Naive B cell (primary cell): Measurements from ENCODE around the gene OR10H1. TPM values are rescaled to one million over a fixed set of nuclear protein-coding genes. Genes with fewer than 3 reads are reported as not detected.
"Not testable (repeated sequence)": the region's sequence is repeated elsewhere in the genome, so short reads cannot be mapped to it uniquely, and the experiment has no call there.

Experiments
- ATAC-seq, 2 donors: fragments of 150-1000 bp; cut with Tn5 transposase; 2 replicates each; pipeline ENCODE4 v1.10.0; 2021; ENCODE audit warnings: low read depth in 2 of 2, mild to moderate bottlenecking in 2 of 2, moderate library complexity in 2 of 2
- DNase-seq: peaks from one replicate; pipeline ENCODE4 v3.0.0; 2022
- H3K27ac Mint-ChIP-seq, 6 donors: one replicate each; pipeline ENCODE4 v1.8.0; 2020 to 2022; ENCODE audit warnings: mild to moderate bottlenecking in 6 of 6, mixed read lengths in 6 of 6, moderate library complexity in 5 of 6, inconsistent platforms in 2 of 6
- H3K27me3 Mint-ChIP-seq, 3 donors: one replicate each; pipeline ENCODE4 v1.8.0; 2021 to 2022; ENCODE audit warnings: mixed read lengths in 3 of 3, mild to moderate bottlenecking in 1 of 3
- H3K36me3 Mint-ChIP-seq, 2 donors: one replicate each; pipeline ENCODE4 v1.8.0; 2020 to 2022; ENCODE audit warnings: mixed read lengths in 2 of 2, inconsistent platforms in 1 of 2, mild to moderate bottlenecking in 1 of 2
- H3K4me1 Mint-ChIP-seq, 3 donors: one replicate each; pipeline ENCODE4 v1.8.0; 2020 to 2022; ENCODE audit warnings: mixed read lengths in 3 of 3, inconsistent platforms in 1 of 3, mild to moderate bottlenecking in 1 of 3, moderate library complexity in 1 of 3
- H3K4me3 Mint-ChIP-seq, 8 donors: one replicate each; pipeline ENCODE4 v1.8.0; 2020 to 2022; ENCODE audit warnings: mild to moderate bottlenecking in 8 of 8, mixed read lengths in 8 of 8, moderate library complexity in 8 of 8, inconsistent platforms in 2 of 8
- H3K9me3 Mint-ChIP-seq, 7 donors: one replicate each; pipeline ENCODE4 v1.8.0; 2020 to 2022; ENCODE audit warnings: mixed read lengths in 7 of 7, mild to moderate bottlenecking in 5 of 7, inconsistent platforms in 2 of 7, moderate library complexity in 1 of 7
- polyA plus RNA-seq, 6 donors: library from polyadenylated mRNA; unstranded; fragments of 300-500 nt; fragmentation: Illumina TruSeq; gene quantifications; one replicate each; pipeline ENCODE4 v1.2.3, GENCODE V29; 2021; ENCODE audit warnings: low read depth in 6 of 6

OR10H1 gene, protein sequence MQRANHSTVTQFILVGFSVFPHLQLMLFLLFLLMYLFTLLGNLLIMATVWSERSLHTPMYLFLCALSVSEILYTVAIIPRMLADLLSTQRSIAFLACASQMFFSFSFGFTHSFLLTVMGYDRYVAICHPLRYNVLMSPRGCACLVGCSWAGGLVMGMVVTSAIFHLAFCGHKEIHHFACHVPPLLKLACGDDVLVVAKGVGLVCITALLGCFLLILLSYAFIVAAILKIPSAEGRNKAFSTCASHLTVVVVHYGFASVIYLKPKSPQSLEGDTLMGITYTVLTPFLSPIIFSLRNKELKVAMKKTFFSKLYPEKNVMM
- polyA plus RNA-seq = not detected

DNA sequence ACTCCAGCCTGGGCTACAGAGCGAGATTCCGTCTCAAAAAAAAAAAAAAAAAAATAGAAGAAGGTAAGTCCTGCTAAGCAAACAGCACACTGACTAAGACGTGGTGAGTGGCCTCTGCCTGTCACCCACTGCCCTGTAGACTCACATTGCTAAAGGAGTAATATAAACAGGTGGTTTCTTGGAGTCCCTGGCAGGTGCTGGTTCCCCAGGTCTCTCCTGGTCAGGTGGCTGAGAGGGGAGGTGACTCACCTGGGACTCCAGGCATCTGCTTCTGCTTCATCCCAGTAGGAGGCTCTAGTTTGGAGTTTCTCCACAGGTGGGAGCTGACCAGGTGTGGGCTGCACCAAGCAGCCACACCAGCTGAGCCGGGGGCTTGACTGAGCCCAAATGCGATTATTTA, at the start of gene OR10H1:
Gene OR10H1 (minus strand): TSS at position 359 of the 400 bp plus-strand sequence. CDS start 7,627 bp downstream, outside the sequence.
- DNase-seq (no peak), ATAC-seq (no peak)
- H3K9me3 Mint-ChIP-seq = no peaks in the 10 kb centered on the region
- peaks cover 37 to 82% (median 72%) of the 10 kb centered on the region in 3 donors for H3K27me3 Mint-ChIP-seq
- no peaks in the 10 kb centered on the region for H3K36me3 Mint-ChIP-seq
- no peak within 1 kb of the TSS for H3K4me3 Mint-ChIP-seq
- peaks cover 4 to 8% (median 6%) of the 10 kb centered on the region in 3 donors for H3K4me1 Mint-ChIP-seq
- H3K27ac Mint-ChIP-seq = no peak within 1 kb of the TSS

DNA sequence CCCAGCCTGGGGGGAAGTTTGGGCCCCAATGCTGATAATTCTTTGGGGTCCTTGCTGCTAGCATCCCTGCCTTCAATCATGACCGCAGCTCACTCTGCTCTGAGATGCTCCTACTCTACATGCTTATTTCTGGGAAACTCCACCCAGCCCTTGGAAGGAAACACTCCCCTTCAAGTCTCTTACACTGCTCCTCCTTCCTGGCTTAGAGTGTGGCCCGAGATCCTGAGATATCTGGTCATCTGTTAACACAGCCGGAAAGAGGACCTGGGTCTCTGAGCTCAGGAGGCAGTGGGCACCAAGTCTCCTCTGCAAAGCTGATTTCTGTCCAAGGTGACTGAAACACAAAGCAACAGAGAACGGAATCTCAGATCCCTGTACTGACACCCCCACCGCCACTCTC, 49.4 kb upstream of the OR10H1 start:
- DNase-seq (no peak), ATAC-seq (no peak)
- H3K27ac Mint-ChIP-seq = peak overlapping the region in 1 of 6 donors; percentile 36
- no peak overlapping the region for H3K4me3 Mint-ChIP-seq
- H3K36me3 Mint-ChIP-seq = no peaks in the 10 kb centered on the region
- peaks cover 0 to 18% (median 9%) of the 10 kb centered on the region in 3 donors for H3K4me1 Mint-ChIP-seq
- H3K9me3 Mint-ChIP-seq = peaks cover 0 to 1% (median 0%) of the 10 kb centered on the region in 7 donors
- peaks cover 6 to 26% (median 12%) of the 10 kb centered on the region in 3 donors for H3K27me3 Mint-ChIP-seq

- Mint-ChIP-seq H3K27me3 (peaks cover 6 to 18% (median 12%) of the 10 kb centered on the region in 3 donors), H3K9me3 (peaks cover 0 to 1% (median 0%) of the 10 kb centered on the region in 7 donors), H3K27ac (peak overlapping the region in 1 of 6 donors; percentile 44), H3K36me3 (no peaks in the 10 kb centered on the region), H3K4me1 (peaks cover 0 to 10% (median 0%) of the 10 kb centered on the region in 3 donors), H3K4me3 (no peak overlapping the region)
- no peak for DNase-seq
- no peak for ATAC-seq
These were observed 47.8 kb upstream of the OR10H1 start for GRCh38 chr19:15863272-15863671.

DNA sequence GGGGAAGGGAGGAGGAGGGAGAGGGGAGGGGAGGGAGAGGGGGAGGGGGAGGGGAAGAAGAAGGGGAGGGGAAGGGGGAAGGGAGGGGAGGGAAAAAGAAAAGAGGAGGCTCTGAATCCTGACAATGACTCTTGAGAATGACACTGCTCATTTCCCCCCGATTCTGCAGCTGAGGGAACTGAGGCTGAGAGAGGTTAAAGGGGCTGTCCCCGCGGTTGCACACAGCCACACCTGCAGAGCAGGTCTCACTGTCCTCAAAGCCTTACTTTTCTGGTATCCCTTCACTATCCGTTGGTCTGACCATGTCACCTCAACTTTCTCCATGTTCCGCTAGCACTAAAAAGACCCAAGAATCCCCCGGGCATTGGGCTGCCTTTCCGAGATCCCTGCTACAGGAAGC, 47.0 kb upstream of the OR10H1 start:
- H3K4me3 Mint-ChIP-seq = no peak overlapping the region
- DNase-seq (no peak), ATAC-seq (no peak)
- H3K36me3 Mint-ChIP-seq = no peaks in the 10 kb centered on the region
- no peak overlapping the region for H3K27ac Mint-ChIP-seq
- H3K27me3 Mint-ChIP-seq = peaks cover 7 to 18% (median 12%) of the 10 kb centered on the region in 3 donors
- H3K4me1 Mint-ChIP-seq = peaks cover 0 to 10% (median 0%) of the 10 kb centered on the region in 3 donors
- peaks cover 0 to 1% (median 0%) of the 10 kb centered on the region in 7 donors for H3K9me3 Mint-ChIP-seq

GRCh38 chr19:15860522-15860921, 45.1 kb upstream of the OR10H1 start:
- H3K36me3 Mint-ChIP-seq = no peaks in the 10 kb centered on the region
- DNase-seq = no peak

GRCh38 chr19:15859187-15859586, 43.7 kb upstream of the OR10H1 start:
- Mint-ChIP-seq H3K27ac (no peak overlapping the region), H3K36me3 (no peaks in the 10 kb centered on the region), H3K4me3 (no peak overlapping the region), H3K4me1 (no peaks in the 10 kb centered on the region), H3K9me3 (no peaks in the 10 kb centered on the region), H3K27me3 (peaks cover 12 to 21% (median 12%) of the 10 kb centered on the region in 3 donors)
- DNase-seq = no peak
- ATAC-seq = no peak

More at GRCh38 chr19:15860522-15860921, 45.1 kb upstream of the OR10H1 start:
- Mint-ChIP-seq H3K4me1 (peaks cover 0 to 5% (median 0%) of the 10 kb centered on the region in 3 donors), H3K9me3 (no peaks in the 10 kb centered on the region), H3K27ac (peak overlapping the region in 1 of 6 donors; percentile 64), H3K27me3 (peaks cover 13 to 21% (median 18%) of the 10 kb centered on the region in 3 donors), H3K4me3 (no peak overlapping the region)
- ATAC-seq = no peak

DNA sequence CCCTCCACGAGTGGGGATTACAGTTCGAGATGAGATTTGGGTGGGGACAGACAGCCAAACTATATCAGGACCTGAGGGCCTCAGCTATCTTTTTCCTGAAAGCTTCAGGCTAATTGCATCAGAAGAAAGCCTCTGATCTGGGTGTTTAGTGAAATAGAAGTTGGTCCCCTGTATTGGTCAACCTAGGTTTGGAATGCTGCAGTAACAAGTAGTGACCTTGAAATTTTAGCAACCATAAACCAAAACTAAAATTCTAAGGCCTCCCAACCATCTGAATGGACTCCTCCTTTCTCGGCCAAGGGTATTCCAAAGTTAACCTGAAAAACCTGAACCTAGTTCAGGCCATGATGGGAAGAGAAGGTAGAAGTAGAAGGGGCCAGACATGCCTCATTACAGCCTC, 34.9 kb upstream of the OR10H1 start:
- DNase-seq (no peak), ATAC-seq (no peak)
- no peak overlapping the region for H3K27ac Mint-ChIP-seq
- peaks cover 0 to 7% of the 10 kb centered on the region in 2 donors for H3K36me3 Mint-ChIP-seq
- peaks cover 15 to 37% (median 22%) of the 10 kb centered on the region in 3 donors for H3K27me3 Mint-ChIP-seq
- peaks cover 0 to 8% (median 7%) of the 10 kb centered on the region in 7 donors for H3K9me3 Mint-ChIP-seq
- no peaks in the 10 kb centered on the region for H3K4me1 Mint-ChIP-seq
- H3K4me3 Mint-ChIP-seq = no peak overlapping the region

GRCh38 chr19:15846923-15847322, 31.5 kb upstream of the OR10H1 start:
- H3K4me3 Mint-ChIP-seq = no peak overlapping the region
- no peak overlapping the region for H3K27ac Mint-ChIP-seq

DNA sequence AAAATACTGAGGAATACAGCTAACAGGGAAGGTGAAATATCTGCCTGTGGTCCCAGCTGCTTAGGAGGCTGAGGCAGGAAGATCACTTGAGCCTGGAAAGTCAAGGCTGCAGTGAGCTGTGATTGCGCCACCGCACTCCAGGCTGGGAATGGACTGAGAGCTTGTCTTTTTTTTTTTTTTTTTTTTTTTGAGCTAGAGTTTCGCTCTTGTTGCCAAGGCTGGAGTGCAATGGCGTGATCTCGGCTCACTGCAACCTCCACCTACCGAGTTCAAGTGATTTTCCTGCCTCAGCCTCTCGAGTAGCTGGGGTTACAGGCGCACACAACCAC, 28.4 kb upstream of the OR10H1 start:
- not testable (repeated sequence) for H3K27ac Mint-ChIP-seq, H3K4me1 Mint-ChIP-seq, H3K36me3 Mint-ChIP-seq, H3K9me3 Mint-ChIP-seq, ATAC-seq, DNase-seq, H3K4me3 Mint-ChIP-seq
- H3K27me3 Mint-ChIP-seq = peaks cover 30 to 35% (median 33%) of the 10 kb centered on the region in 3 donors

More at GRCh38 chr19:15846923-15847322, 31.5 kb upstream of the OR10H1 start:
- peaks cover 0 to 4% (median 0%) of the 10 kb centered on the region in 7 donors for H3K9me3 Mint-ChIP-seq
- ATAC-seq = no peak
- H3K4me1 Mint-ChIP-seq = no peaks in the 10 kb centered on the region
- peaks cover 29 to 41% (median 29%) of the 10 kb centered on the region in 3 donors for H3K27me3 Mint-ChIP-seq
- DNase-seq = no peak
- H3K36me3 Mint-ChIP-seq = no peaks in the 10 kb centered on the region

DNA sequence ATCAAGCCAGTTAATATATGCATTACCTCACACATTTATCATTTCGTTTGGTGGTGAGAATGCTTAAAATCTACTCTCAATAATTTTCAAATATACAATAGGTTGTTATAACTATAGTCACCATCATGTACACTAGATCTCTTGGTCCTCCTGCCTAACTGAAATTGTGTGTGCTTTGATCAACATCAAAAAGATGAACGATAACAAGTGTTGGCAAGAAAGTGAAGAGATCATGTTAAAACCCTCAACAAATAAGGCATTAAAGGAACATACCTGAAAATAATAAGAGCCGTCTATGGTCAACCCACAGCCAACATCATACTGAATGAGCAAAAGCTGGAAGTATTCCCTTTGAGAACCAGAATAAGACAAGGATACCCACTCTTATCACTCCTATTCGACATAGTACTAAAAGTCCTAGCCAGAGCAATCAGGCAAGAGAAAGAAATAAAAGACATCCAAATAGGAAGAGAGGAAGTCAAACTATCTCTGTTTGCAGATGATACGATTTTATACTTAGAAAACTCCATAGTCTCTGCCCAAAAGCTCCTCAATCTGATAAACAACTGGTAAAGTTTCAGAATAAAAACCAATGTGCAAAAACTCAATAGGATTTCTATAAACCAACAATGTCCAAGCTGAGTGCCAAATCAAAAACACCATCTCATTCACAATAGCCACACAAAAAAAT, 27.9 kb upstream of the OR10H1 start:
- H3K4me1 Mint-ChIP-seq = peaks cover 0 to 2% (median 0%) of the 10 kb centered on the region in 3 donors
- no peaks in the 10 kb centered on the region for H3K36me3 Mint-ChIP-seq
- no peak overlapping the region for H3K4me3 Mint-ChIP-seq
- ATAC-seq (no peak), DNase-seq (no peak)
- H3K27me3 Mint-ChIP-seq = peaks cover 33 to 37% (median 35%) of the 10 kb centered on the region in 3 donors
- H3K27ac Mint-ChIP-seq = peak overlapping the region in 1 of 6 donors; percentile 32
- H3K9me3 Mint-ChIP-seq = no peaks in the 10 kb centered on the region

DNA sequence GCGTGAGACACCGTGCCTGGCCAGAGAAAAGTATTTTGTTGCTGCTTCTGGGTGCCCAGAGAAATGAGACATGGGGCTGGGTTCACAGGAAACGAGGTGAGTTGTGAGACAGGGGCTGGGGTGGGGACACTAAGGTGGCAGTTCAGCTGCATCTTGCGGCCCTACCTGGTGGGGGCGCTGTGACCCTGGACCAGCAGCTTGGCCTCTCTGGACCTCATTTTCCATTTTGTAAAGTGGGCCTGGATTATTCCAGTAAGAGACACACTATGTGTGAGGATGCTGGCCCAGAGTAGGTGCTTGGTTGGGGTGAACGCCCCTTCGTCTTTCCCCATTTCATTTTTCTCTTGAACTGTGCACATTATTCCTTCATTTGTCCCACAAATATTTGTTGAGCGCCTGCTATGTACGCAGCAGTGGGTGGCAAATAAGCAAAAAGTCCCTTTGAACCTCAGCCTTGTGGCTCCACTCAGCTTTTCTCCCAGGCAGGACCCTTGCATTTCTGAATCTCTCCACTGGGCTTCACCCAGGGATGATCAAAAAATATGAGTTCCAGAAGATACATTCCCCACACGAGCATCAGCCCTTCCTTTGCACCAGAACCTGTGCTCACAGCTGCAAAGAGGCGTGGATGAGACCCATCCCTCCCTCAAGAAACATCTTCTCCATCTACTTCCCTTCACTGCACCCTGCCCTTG, 26.6 kb upstream of the OR10H1 start:
- peaks cover 4 to 12% (median 6%) of the 10 kb centered on the region in 3 donors for H3K4me1 Mint-ChIP-seq
- no peak for ATAC-seq

GRCh38 chr19:15840833-15841232, 25.4 kb upstream of the OR10H1 start:
- no peak overlapping the region for H3K4me3 Mint-ChIP-seq
- H3K9me3 Mint-ChIP-seq = no peaks in the 10 kb centered on the region
- DNase-seq = no peak
- H3K27ac Mint-ChIP-seq = no peak overlapping the region
- H3K4me1 Mint-ChIP-seq = peaks cover 9 to 17% (median 12%) of the 10 kb centered on the region in 3 donors
- H3K36me3 Mint-ChIP-seq = no peaks in the 10 kb centered on the region
- H3K27me3 Mint-ChIP-seq = peaks cover 23 to 30% (median 25%) of the 10 kb centered on the region in 3 donors
- ATAC-seq = no peak

More for the DNA sequence above, 26.6 kb upstream of the OR10H1 start:
- no peak for DNase-seq
- Mint-ChIP-seq H3K27me3 (peaks cover 30 to 35% (median 33%) of the 10 kb centered on the region in 3 donors), H3K27ac (no peak overlapping the region), H3K36me3 (no peaks in the 10 kb centered on the region), H3K9me3 (no peaks in the 10 kb centered on the region), H3K4me3 (peak overlapping the region in 2 of 8 donors; percentile 9 to 49)

DNA sequence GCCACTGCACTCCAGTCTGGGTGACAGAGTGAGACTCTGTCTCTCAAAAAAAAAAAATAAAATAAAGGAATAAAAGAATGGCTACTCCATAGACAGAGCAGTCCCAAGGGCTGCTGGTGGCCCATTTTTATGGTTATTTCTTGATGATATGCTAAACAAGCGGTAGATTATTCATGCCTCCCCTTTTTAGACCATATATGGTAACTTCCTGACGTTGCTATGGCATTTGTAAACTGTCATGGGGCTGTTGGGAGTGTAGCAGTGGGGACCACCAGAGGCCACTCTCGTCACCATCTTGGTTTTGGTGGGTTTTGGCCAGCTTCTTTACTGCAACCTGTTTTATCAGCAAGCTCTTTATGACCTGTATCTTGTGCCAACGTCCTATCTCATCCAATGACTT, 24.4 kb upstream of the OR10H1 start:
- not testable (repeated sequence) for H3K36me3 Mint-ChIP-seq, DNase-seq, H3K9me3 Mint-ChIP-seq, ATAC-seq, H3K4me3 Mint-ChIP-seq, H3K27ac Mint-ChIP-seq
- peaks cover 12 to 21% (median 14%) of the 10 kb centered on the region in 3 donors for H3K4me1 Mint-ChIP-seq
- peaks cover 17 to 20% (median 20%) of the 10 kb centered on the region in 3 donors for H3K27me3 Mint-ChIP-seq
